HL-60 (cell line): ENCODE results near the gene PARS2.

ENCODE experiments used
- DNase-seq, 2 experiments: peaks; one replicate each; pipeline ENCODE4 v3.0.0-alpha.2; 2010 to 2020; ENCODE audit warnings: low read depth in 1 of 2, low spot score in 1 of 2
- H3K27ac ChIP-seq: fragments of 250-450 bp; sonication (Bioruptor Pico); replicated peaks from 2 replicates; pipeline ENCODE4 v1.5.1; 2020; ENCODE audit warnings: mild to moderate bottlenecking, moderate library complexity
- H3K27me3 ChIP-seq: fragments of 250-450 bp; sonication (Bioruptor Pico); 2 replicates; pipeline ENCODE4 v1.5.1; 2021; ENCODE audit warnings: mild to moderate bottlenecking, moderate library complexity; ENCODE audit not compliant: insufficient read depth, poor library complexity, severe bottlenecking
- H3K4me3 ChIP-seq: replicated peaks from 2 replicates; pipeline ENCODE4 v1.5.1; 2011; ENCODE audit warnings: mild to moderate bottlenecking, control low read depth, low read length; ENCODE audit not compliant: insufficient read depth
- CTCF ChIP-seq: IDR thresholded peaks from one replicate; pipeline ENCODE4 v1.5.1; 2011; ENCODE audit warnings: low read length, control low read depth, inconsistent platforms; ENCODE audit not compliant: insufficient read depth
- GABPA ChIP-seq: IDR thresholded peaks from 2 replicates; pipeline ENCODE4 v1.6.1; 2012; ENCODE audit warnings: low read depth
- POLR2AphosphoS5 ChIP-seq: IDR thresholded peaks from 2 replicates; pipeline ENCODE4 v1.6.1; 2012; ENCODE audit warnings: low read depth
- REST ChIP-seq: IDR thresholded peaks from 2 replicates; pipeline ENCODE4 v1.6.1; 2012; ENCODE audit warnings: low read depth; ENCODE audit not compliant: insufficient replicate concordance
- SPI1 ChIP-seq: IDR thresholded peaks from 2 replicates; pipeline ENCODE4 v1.6.1; 2012; ENCODE audit warnings: low read depth, mild to moderate bottlenecking, borderline replicate concordance

The PARS2 gene

GRCh38 chr1:54807756-54808155 lies 43.4 kb upstream of the PARS2 start:
- Histone ChIP-seq H3K4me3 (no peak overlapping the region), H3K27ac (no peak overlapping the region), H3K27me3 (no peaks in the 10 kb centered on the region)
- TF ChIP-seq SPI1 (no peak), CTCF (no peak), REST (no peak), GABPA (no peak), POLR2AphosphoS5 (no peak)
- no peak for DNase-seq

- Histone ChIP-seq H3K27me3 (no peaks in the 10 kb centered on the region), H3K4me3 (no peak overlapping the region), H3K27ac (no peak overlapping the region)
- TF ChIP-seq GABPA (no peak), POLR2AphosphoS5 (no peak), REST (no peak), SPI1 (no peak), CTCF (no peak)
- DNase-seq: no peak
These were observed 42.7 kb upstream of the PARS2 start for GRCh38 chr1:54806931-54807611.

- no peaks in the 10 kb centered on the region for H3K27me3 ChIP-seq
- no peak for DNase-seq
- H3K4me3 ChIP-seq: no peak overlapping the region
- TF ChIP-seq SPI1 (no peak), CTCF (no peak), GABPA (no peak), REST (no peak), POLR2AphosphoS5 (no peak)
- no peak overlapping the region for H3K27ac ChIP-seq
These were observed 41.7 kb upstream of the PARS2 start for GRCh38 chr1:54805981-54806381.
